ENCODE results near the gene NBAS. TPM values are rescaled to one million over a fixed set of nuclear protein-coding genes. Genes with fewer than 3 reads are reported as not detected.

NBAS gene
- polyA plus RNA-seq, 1 donor, result 55.8 TPM

GRCh38 chr2:15481000-15481399 is 80.1 kb downstream of the NBAS start:
- no peak overlapping the region for H3K27ac ChIP-seq (ENCODE audit: low read length)
- peaks cover 31% of the 10 kb centered on the region for H3K36me3 ChIP-seq (ENCODE audit: control insufficient read depth, insufficient read depth, low read length)
- no peaks in the 10 kb centered on the region for H3K9me3 ChIP-seq (ENCODE audit: control insufficient read depth, low read depth, low read length)
- WGBS (ENCODE audit: insufficient coverage, low lambda C conversion rate), result no CpG with 5 or more reads among the region's 3 CpGs
- no peaks in the 10 kb centered on the region for H3K4me1 ChIP-seq (ENCODE audit: control insufficient read depth, insufficient read depth, low read length)
- H3K27me3 ChIP-seq (ENCODE audit: control insufficient read depth, insufficient read depth, low read length), result no peaks in the 10 kb centered on the region
- H3K4me3 ChIP-seq (ENCODE audit: low read length), result no peak overlapping the region
- no peak for DNase-seq

DNA sequence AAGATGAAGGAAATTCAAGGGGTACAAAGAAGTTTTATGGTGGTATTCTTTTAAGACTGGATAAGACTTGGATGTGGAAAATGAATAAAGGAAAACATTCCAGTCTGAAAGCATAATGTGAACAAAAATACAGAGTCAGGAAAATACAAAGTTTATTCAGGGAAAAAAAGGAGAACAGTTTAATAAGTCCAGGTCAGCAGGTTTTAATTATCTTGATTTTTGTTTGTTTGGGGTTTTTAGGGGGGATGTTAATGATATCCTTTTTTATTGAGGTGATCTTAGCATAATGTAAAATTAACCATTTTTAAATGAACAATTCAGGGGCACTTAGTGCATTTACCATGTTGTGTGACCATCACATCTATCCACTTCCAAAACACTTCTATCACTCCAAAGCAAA is 80.6 kb downstream of the NBAS start:
- Histone ChIP-seq H3K27me3 (ENCODE audit: control insufficient read depth, insufficient read depth, low read length) (no peaks in the 10 kb centered on the region), H3K4me1 (ENCODE audit: control insufficient read depth, insufficient read depth, low read length) (no peaks in the 10 kb centered on the region), H3K27ac (ENCODE audit: low read length) (no peak overlapping the region), H3K9me3 (ENCODE audit: control insufficient read depth, low read depth, low read length) (no peaks in the 10 kb centered on the region), H3K36me3 (ENCODE audit: control insufficient read depth, insufficient read depth, low read length) (peaks cover 28% of the 10 kb centered on the region), H3K4me3 (ENCODE audit: low read length) (no peak overlapping the region)
- DNase-seq, result no peak

DNA sequence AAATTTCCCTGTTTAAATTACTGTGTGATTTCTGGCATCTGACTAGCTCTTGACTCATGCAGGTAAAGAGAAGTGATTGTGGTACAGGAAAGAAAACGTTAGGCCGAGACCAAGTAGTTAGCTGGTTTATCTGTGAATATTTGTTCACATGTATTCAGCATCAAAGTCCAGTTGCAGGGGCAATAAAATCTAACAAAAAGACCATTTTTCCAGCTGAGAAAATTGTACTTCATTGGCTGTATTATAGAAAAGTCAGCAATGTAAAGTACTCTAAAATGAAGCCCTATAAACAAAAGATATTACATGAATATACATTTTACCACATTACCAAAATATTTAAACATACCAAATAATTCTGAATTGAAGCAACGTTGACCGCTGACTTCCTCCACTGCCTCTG is 88.3 kb downstream of the NBAS start:
- peak; percentile 19 to 63 for DNase-seq
- H3K36me3 ChIP-seq (ENCODE audit: control insufficient read depth, insufficient read depth, low read length), result peaks cover 41% of the 10 kb centered on the region

GRCh38 chr2:15472133-15472532 is 89.0 kb downstream of the NBAS start:
- Histone ChIP-seq H3K27ac (ENCODE audit: low read length) (peak overlapping the region; percentile 17), H3K27me3 (ENCODE audit: control insufficient read depth, insufficient read depth, low read length) (no peaks in the 10 kb centered on the region), H3K9me3 (ENCODE audit: control insufficient read depth, low read depth, low read length) (no peaks in the 10 kb centered on the region), H3K36me3 (ENCODE audit: control insufficient read depth, insufficient read depth, low read length) (peaks cover 41% of the 10 kb centered on the region), H3K4me3 (ENCODE audit: low read length) (no peak overlapping the region), H3K4me1 (ENCODE audit: control insufficient read depth, insufficient read depth, low read length) (peaks cover 10% of the 10 kb centered on the region)
- DNase-seq, result no peak
- no CpG with 5 or more reads among the region's 3 CpGs for WGBS (ENCODE audit: insufficient coverage, low lambda C conversion rate)

More for the DNA sequence above, 88.3 kb downstream of the NBAS start:
- H3K4me1 ChIP-seq (ENCODE audit: control insufficient read depth, insufficient read depth, low read length), result peaks cover 10% of the 10 kb centered on the region
- H3K4me3 ChIP-seq (ENCODE audit: low read length), result no peak overlapping the region
- WGBS (ENCODE audit: insufficient coverage, low lambda C conversion rate), result no CpG with 5 or more reads among the region's 4 CpGs
- peak overlapping the region; percentile 17 for H3K27ac ChIP-seq (ENCODE audit: low read length)
- no peaks in the 10 kb centered on the region for H3K9me3 ChIP-seq (ENCODE audit: control insufficient read depth, low read depth, low read length)
- H3K27me3 ChIP-seq (ENCODE audit: control insufficient read depth, insufficient read depth, low read length), result no peaks in the 10 kb centered on the region

GRCh38 chr2:15471606-15472005 is 89.5 kb downstream of the NBAS start:
- DNase-seq, result no peak
- H3K27me3 ChIP-seq (ENCODE audit: control insufficient read depth, insufficient read depth, low read length), result no peaks in the 10 kb centered on the region
- WGBS (ENCODE audit: insufficient coverage, low lambda C conversion rate), result 100% methylated on average over 1 of the region's 2 CpGs
- peaks cover 44% of the 10 kb centered on the region for H3K36me3 ChIP-seq (ENCODE audit: control insufficient read depth, insufficient read depth, low read length)
- H3K27ac ChIP-seq (ENCODE audit: low read length), result no peak overlapping the region
- no peak overlapping the region for H3K4me3 ChIP-seq (ENCODE audit: low read length)
- peaks cover 10% of the 10 kb centered on the region for H3K4me1 ChIP-seq (ENCODE audit: control insufficient read depth, insufficient read depth, low read length)
- no peaks in the 10 kb centered on the region for H3K9me3 ChIP-seq (ENCODE audit: control insufficient read depth, low read depth, low read length)

DNA sequence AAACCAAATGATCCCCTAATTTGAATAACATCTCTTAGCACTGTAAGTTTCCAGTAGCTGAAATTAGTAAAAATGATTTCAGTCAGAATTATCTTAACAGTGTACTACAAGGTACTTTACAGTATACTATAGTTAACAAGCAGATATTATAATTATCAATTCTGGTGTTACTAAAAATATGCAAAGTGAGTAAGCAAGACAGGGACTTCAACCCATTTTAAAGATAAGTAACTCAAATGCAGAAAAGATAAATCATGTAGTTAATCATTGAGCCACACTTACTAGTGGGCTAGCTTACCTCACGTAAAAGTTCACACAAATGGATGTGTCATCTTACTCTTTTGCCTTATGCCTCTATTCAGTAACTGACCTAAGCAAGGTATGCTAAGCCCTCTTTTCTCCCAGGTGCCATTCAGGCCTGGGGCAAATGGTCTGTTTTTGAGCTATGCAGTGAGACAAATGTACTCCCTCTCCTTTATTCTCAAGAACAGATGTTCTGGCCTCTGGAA is 101.0 kb downstream of the NBAS start:
- H3K27me3 ChIP-seq (ENCODE audit: control insufficient read depth, insufficient read depth, low read length), result no peaks in the 10 kb centered on the region
- H3K36me3 ChIP-seq (ENCODE audit: control insufficient read depth, insufficient read depth, low read length), result peaks cover 32% of the 10 kb centered on the region
- no CpG with 5 or more reads among the region's 1 CpG for WGBS (ENCODE audit: insufficient coverage, low lambda C conversion rate)
- no peak overlapping the region for H3K27ac ChIP-seq (ENCODE audit: low read length)
- DNase-seq, result no peak
- H3K9me3 ChIP-seq (ENCODE audit: control insufficient read depth, low read depth, low read length), result no peaks in the 10 kb centered on the region
- no peaks in the 10 kb centered on the region for H3K4me1 ChIP-seq (ENCODE audit: control insufficient read depth, insufficient read depth, low read length)
- no peak overlapping the region for H3K4me3 ChIP-seq (ENCODE audit: low read length)

GRCh38 chr2:15458277-15458676 is 102.9 kb downstream of the NBAS start:
- Histone ChIP-seq H3K27ac (ENCODE audit: low read length) (no peak overlapping the region), H3K4me3 (ENCODE audit: low read length) (no peak overlapping the region), H3K9me3 (ENCODE audit: control insufficient read depth, low read depth, low read length) (no peaks in the 10 kb centered on the region), H3K36me3 (ENCODE audit: control insufficient read depth, insufficient read depth, low read length) (peaks cover 28% of the 10 kb centered on the region), H3K4me1 (ENCODE audit: control insufficient read depth, insufficient read depth, low read length) (no peaks in the 10 kb centered on the region), H3K27me3 (ENCODE audit: control insufficient read depth, insufficient read depth, low read length) (no peaks in the 10 kb centered on the region)
- WGBS (ENCODE audit: insufficient coverage, low lambda C conversion rate), result no CpG with 5 or more reads among the region's 2 CpGs
- no peak for DNase-seq

DNA sequence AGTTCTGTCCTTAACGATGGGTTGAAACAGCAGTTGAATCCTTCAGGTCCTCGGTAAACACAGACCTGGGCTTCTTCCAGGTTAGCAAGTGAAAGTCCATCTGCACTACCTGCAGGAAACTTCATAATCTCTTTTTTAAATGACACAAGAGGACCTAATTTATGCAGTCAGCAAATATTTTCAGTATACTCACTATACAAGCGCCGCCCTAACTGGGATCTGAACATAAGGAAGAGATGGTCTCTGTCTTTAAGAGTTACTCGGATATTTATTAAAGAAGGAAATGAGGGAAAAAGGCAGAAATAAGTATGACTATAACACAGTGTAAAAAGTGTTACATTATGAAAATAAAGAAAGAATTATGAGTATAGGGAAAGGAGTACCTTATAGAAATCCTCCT is 103.3 kb downstream of the NBAS start:
- no peaks in the 10 kb centered on the region for H3K9me3 ChIP-seq (ENCODE audit: control insufficient read depth, low read depth, low read length)
- no peaks in the 10 kb centered on the region for H3K4me1 ChIP-seq (ENCODE audit: control insufficient read depth, insufficient read depth, low read length)
- H3K36me3 ChIP-seq (ENCODE audit: control insufficient read depth, insufficient read depth, low read length), result peaks cover 24% of the 10 kb centered on the region
- peak in 1 of 2 donors; percentile 20 for DNase-seq
- no peak overlapping the region for H3K27ac ChIP-seq (ENCODE audit: low read length)
- no peaks in the 10 kb centered on the region for H3K27me3 ChIP-seq (ENCODE audit: control insufficient read depth, insufficient read depth, low read length)
- H3K4me3 ChIP-seq (ENCODE audit: low read length), result no peak overlapping the region
- WGBS (ENCODE audit: insufficient coverage, low lambda C conversion rate), result 58% methylated on average over 2 of the region's 5 CpGs

DNA sequence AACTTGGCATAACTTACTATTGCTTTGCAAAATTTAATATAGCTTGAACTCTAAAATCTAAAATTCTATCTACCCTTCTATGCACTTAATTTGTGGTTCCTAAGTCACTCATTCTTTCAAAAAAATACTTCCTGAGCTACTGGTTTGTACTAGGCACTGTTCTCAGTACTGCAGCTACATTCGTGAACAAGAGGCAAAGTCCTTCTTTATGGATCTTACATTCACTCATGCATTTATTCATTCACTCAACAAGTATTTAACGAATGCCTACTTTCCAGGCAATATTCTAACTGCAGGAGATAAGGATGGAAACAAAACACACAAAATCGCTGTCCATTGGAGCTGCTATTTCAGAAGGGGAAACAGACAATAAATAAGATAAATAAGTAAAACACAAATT is 104.8 kb downstream of the NBAS start:
- no peaks in the 10 kb centered on the region for H3K4me1 ChIP-seq (ENCODE audit: control insufficient read depth, insufficient read depth, low read length)
- WGBS (ENCODE audit: insufficient coverage, low lambda C conversion rate), result 29% methylated on average over 1 of the region's 3 CpGs
- no peak overlapping the region for H3K4me3 ChIP-seq (ENCODE audit: low read length)
- peak in 1 of 2 donors; percentile 33 for DNase-seq
- no peaks in the 10 kb centered on the region for H3K27me3 ChIP-seq (ENCODE audit: control insufficient read depth, insufficient read depth, low read length)
- peaks cover 19% of the 10 kb centered on the region for H3K36me3 ChIP-seq (ENCODE audit: control insufficient read depth, insufficient read depth, low read length)
- H3K27ac ChIP-seq (ENCODE audit: low read length), result no peak overlapping the region
- H3K9me3 ChIP-seq (ENCODE audit: control insufficient read depth, low read depth, low read length), result no peaks in the 10 kb centered on the region

GRCh38 chr2:15450808-15451207 is 110.3 kb downstream of the NBAS start:
- H3K9me3 ChIP-seq (ENCODE audit: control insufficient read depth, low read depth, low read length), result peaks cover 2% of the 10 kb centered on the region
- no peak for DNase-seq
- H3K27me3 ChIP-seq (ENCODE audit: control insufficient read depth, insufficient read depth, low read length), result no peaks in the 10 kb centered on the region
- no peaks in the 10 kb centered on the region for H3K4me1 ChIP-seq (ENCODE audit: control insufficient read depth, insufficient read depth, low read length)
- H3K4me3 ChIP-seq (ENCODE audit: low read length), result no peak overlapping the region
- peaks cover 14% of the 10 kb centered on the region for H3K36me3 ChIP-seq (ENCODE audit: control insufficient read depth, insufficient read depth, low read length)
- WGBS (ENCODE audit: insufficient coverage, low lambda C conversion rate), result no CpG with 5 or more reads among the region's 2 CpGs
- no peak overlapping the region for H3K27ac ChIP-seq (ENCODE audit: low read length)

GRCh38 chr2:15449556-15450236 is 111.4 kb downstream of the NBAS start:
- Histone ChIP-seq H3K27ac (ENCODE audit: low read length) (no peak overlapping the region), H3K27me3 (ENCODE audit: control insufficient read depth, insufficient read depth, low read length) (no peaks in the 10 kb centered on the region), H3K36me3 (ENCODE audit: control insufficient read depth, insufficient read depth, low read length) (peaks cover 14% of the 10 kb centered on the region), H3K9me3 (ENCODE audit: control insufficient read depth, low read depth, low read length) (peaks cover 3% of the 10 kb centered on the region), H3K4me3 (ENCODE audit: low read length) (no peak overlapping the region), H3K4me1 (ENCODE audit: control insufficient read depth, insufficient read depth, low read length) (no peaks in the 10 kb centered on the region)
- no peak for DNase-seq
- WGBS (ENCODE audit: insufficient coverage, low lambda C conversion rate), result 69% methylated on average over 2 of the region's 2 CpGs
